T-helper 22 cell (primary cell): ENCODE measurements around the gene C1orf226.

Experiments
- DNase-seq: peaks from one replicate; pipeline ENCODE4 v3.0.0-alpha.2; 2020; ENCODE audit warnings: low read depth

Gene C1orf226

DNA sequence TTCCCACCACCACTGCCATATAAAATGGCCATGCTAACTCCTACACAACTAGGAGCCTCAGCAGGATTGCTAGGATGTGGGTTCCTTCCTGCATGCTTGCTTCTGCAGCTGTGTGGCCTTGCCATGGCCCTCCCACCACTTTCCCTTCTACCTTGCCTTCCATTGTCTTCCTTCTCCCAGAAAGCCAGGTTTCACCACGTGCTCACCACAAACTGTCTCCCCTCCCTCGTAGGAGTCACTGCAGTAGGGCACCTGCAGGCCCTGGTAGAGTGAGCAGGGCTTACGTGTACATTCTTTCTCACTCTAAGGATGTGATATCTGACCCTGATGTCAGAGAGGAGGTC is 3.7 kb downstream of the C1orf226 start:
- no peak for DNase-seq

GRCh38 chr1:162385702-162386101 is 4.2 kb downstream of the C1orf226 start:
- no peak for DNase-seq

GRCh38 chr1:162386292-162387225 is 5.0 kb downstream of the C1orf226 start:
- DNase-seq: no peak

- no peak for DNase-seq
Measured at GRCh38 chr1:162387226-162388082, 5.9 kb downstream of the C1orf226 start.

GRCh38 chr1:162388083-162388594 is 6.6 kb downstream of the C1orf226 start:
- DNase-seq: no peak

- no peak for DNase-seq
Measured at GRCh38 chr1:162388615-162389014, 7.1 kb downstream of the C1orf226 start.

GRCh38 chr1:162389021-162389818 is 7.7 kb downstream of the C1orf226 start:
- no peak for DNase-seq

- DNase-seq: no peak
Measured at GRCh38 chr1:162389971-162390370, 8.4 kb downstream of the C1orf226 start.

DNA sequence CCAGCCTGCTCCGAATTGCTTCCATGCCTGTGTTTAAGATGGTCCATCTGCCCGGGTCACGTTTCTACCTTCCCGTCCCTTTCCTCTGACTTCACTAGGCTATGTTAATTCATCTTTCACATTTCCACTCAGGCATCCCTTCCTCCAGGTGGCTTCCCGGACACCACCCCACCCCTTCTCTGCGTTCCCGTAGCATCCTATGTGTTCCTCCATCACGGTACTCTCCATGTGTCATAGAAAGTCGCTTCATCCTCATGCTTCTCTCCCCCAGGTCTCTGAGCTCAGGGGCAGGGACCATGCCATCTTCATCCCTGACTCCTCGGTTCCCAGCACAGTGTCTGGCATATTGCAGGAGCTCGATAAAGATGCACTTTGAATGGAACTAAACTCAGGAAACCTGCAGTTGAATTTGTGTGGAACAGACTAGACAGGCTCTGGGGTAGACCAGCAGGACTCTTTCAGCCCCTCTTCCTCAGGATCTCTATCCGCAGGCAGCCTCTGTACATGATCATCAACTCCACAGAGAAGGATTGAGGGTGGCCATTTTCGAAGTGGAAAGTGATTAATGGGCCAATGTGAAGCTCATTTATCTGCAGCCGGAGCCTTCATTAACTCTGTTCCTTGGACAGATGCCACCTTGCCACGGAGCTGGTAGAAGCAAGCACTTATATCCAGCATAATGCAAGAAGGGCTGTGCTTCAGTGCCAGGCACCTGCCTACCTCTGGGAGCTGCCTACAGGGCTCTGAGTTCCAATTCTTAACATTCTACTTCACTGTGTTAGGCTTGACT is 9.1 kb downstream of the C1orf226 start:
- DNase-seq: no peak

- DNase-seq: no peak
Measured at GRCh38 chr1:162391790-162392563, 10.4 kb downstream of the C1orf226 start.

- no peak for DNase-seq
Measured at GRCh38 chr1:162396201-162396906, 14.8 kb downstream of the C1orf226 start.

DNA sequence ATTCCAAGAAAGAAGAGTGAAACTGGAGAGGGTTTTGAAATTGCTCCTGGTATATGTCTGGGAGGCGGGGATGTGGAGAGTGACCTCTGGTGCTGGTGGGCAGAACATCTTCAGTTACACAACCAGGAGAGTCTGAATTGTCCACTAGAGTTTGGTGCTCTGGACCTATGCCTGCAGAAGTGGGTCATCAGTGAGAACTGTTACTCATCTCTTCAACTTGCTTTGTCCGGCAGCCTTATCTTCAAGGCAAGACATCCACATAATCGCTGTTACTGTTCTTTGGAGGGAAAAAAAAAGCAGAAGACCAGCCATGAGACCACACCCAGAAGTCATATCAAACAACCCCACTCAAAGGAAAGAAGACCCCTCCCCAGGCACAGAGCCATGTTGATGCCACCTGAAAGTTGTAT is 15.5 kb downstream of the C1orf226 start:
- no peak for DNase-seq

- DNase-seq: no peak
Measured at GRCh38 chr1:162397943-162398560, 16.5 kb downstream of the C1orf226 start.

DNA sequence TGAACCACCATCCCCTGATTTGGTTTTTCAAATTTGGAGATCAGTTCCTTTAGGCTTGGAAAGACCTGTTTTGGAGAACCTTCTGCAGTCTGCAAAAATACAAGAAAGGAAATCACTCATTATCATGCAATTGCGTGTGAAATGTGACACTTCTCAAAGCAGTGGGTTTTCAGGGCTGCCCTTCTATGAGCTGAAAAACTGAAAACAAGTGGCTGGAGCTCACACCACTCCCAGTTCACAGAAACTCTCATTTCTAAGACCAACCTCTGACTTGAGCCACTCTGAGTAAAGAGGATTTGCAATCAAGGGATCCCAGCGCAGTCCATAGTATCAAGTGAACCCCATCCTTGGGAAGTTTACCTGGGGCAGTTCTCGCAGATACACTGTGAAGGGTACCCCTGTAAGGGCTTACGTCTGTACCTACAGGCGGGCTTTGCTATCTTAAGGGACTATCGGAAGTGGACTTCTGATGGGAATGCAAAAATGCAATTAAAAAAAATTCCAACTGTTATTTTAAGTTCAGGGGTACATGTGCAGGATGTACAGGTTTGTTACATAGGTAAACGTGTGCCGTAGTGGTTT is 17.6 kb downstream of the C1orf226 start:
- DNase-seq: no peak

DNA sequence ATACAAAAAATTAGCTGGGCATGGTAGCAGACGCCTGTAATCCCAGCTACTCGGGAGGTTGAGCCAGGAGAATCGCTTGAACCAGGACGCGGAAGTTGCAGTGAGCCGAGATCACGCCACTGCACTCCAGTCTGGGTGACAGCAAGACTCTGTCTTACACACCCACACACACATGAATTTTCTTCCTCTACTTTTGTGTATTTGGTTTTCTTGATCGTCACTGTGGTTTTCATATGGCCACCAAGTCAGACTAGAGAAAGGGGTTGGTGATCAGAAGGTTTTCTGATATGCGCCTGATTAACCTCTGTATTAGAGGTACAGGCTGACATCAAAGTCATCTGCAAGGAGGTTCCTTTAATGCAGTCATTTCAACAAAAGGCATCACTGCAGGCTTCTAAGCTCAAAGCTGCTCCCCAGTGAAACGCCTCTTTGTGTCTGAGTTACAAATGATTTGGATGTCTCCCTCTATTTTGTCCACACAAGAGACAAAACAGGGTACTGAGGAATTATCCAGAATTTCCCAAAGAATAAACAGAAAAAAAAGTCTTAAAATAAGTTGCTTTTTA is 19.3 kb downstream of the C1orf226 start:
- DNase-seq: no peak

DNA sequence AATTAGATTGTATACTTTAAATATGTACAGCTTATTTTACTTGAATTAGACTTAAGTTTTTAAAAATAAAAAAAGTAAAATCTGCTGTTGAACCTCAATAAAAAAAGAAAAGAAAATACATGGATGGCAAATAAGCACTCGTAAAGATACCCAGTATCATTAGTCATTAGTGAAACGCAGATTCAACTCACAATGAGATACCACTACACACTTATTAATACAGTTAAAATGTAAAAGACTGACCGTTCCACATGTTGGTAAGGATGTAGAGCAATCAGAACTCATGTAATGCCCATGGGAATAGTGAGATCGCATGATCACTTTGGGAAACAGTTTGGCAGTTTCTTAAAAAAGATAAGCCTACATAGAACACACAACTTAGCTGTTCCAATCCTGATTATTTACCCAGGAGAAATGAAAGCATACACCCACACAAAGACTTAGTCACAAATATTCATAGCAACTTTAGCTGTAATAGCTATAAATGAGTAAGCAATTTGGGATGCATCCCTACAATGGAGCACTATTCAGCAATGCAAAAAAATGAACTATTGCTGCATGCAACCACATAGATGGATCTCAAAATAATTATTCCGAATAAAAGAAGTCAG is 23.1 kb downstream of the C1orf226 start:
- DNase-seq: no peak

- no peak for DNase-seq
Measured at GRCh38 chr1:162405800-162406199, 24.3 kb downstream of the C1orf226 start.

- DNase-seq: no peak
Measured at GRCh38 chr1:162406811-162407210, 25.3 kb downstream of the C1orf226 start.
